Neutrophil (primary cell): ENCODE results near the gene MYOM1.

Source experiments
- H3K27ac ChIP-seq: fragments of 200-600 bp; sonication (generic); 2 replicates; pipeline ENCODE4 v1.5.1; 2016; ENCODE audit warnings: mild to moderate bottlenecking, moderate library complexity
- H3K27me3 ChIP-seq: fragments of 200-600 bp; sonication (generic); 2 replicates; pipeline ENCODE4 v1.6.0; 2016; ENCODE audit warnings: mild to moderate bottlenecking
- H3K36me3 ChIP-seq: fragments of 200-600 bp; sonication (generic); 2 replicates; pipeline ENCODE4 v1.5.1; 2017
- H3K4me1 ChIP-seq, 2 experiments: fragments of 200-600 bp in 1 of 2; sonication (generic) in 1 of 2; 1 replicate in 1 of 2; 2 replicates in 1 of 2; pipeline versions ENCODE4 v1.5.1 to v1.6.1; 2013 to 2016; ENCODE audit warnings: low read depth in 1 of 2, low read length in 1 of 2, mild to moderate bottlenecking in 1 of 2, moderate library complexity in 1 of 2; ENCODE audit not compliant: control insufficient read depth in 1 of 2, insufficient read depth in 1 of 2
- H3K4me3 ChIP-seq, 2 experiments: fragments of 200-600 bp in 1 of 2; sonication (generic) in 1 of 2; 1 replicate in 1 of 2; 2 replicates in 1 of 2; pipeline ENCODE4 v1.5.1; 2013 to 2016; ENCODE audit warnings: low read depth in 1 of 2, low read length in 1 of 2, mild to moderate bottlenecking in 1 of 2, moderate library complexity in 1 of 2
- H3K9me3 ChIP-seq: fragments of 200-600 bp; sonication (generic); 2 replicates; pipeline ENCODE4 v1.5.1; 2016
- CTCF ChIP-seq: fragments of 200-600 bp; sonication (generic); IDR thresholded peaks from 2 replicates; pipeline ENCODE4 v1.5.1; 2016; ENCODE audit warnings: antibody characterized with exemption

MYOM1 gene

GRCh38 chr18:3257627-3258120 is 37.9 kb upstream of the MYOM1 start:
- no peak for TF ChIP-seq CTCF
- no peaks in the 10 kb centered on the region for H3K27me3 ChIP-seq
- H3K36me3 ChIP-seq: peaks cover 62% of the 10 kb centered on the region
- H3K4me1 ChIP-seq: peaks cover 20 to 26% of the 10 kb centered on the region in 2 experiments
- H3K27ac ChIP-seq: peak overlapping the region; percentile 56
- no peaks in the 10 kb centered on the region for H3K9me3 ChIP-seq
- no peak overlapping the region for H3K4me3 ChIP-seq

GRCh38 chr18:3256693-3257626 is 37.2 kb upstream of the MYOM1 start:
- Histone ChIP-seq H3K27me3 (no peaks in the 10 kb centered on the region), H3K36me3 (peaks cover 62% of the 10 kb centered on the region), H3K4me1 (peaks cover 23 to 31% of the 10 kb centered on the region in 2 experiments), H3K27ac (peak overlapping the region; percentile 56), H3K4me3 (no peak overlapping the region), H3K9me3 (no peaks in the 10 kb centered on the region)
- no peak for TF ChIP-seq CTCF

GRCh38 chr18:3255611-3256165 is 35.9 kb upstream of the MYOM1 start:
- Histone ChIP-seq H3K4me3 (no peak overlapping the region), H3K27me3 (no peaks in the 10 kb centered on the region), H3K27ac (peak overlapping the region; percentile 56), H3K36me3 (peaks cover 62% of the 10 kb centered on the region), H3K9me3 (no peaks in the 10 kb centered on the region), H3K4me1 (peaks cover 28 to 36% of the 10 kb centered on the region in 2 experiments)
- no peak for TF ChIP-seq CTCF

GRCh38 chr18:3254725-3255124 is 35.0 kb upstream of the MYOM1 start:
- peaks cover 32 to 37% of the 10 kb centered on the region in 2 experiments for H3K4me1 ChIP-seq
- H3K27me3 ChIP-seq: no peaks in the 10 kb centered on the region
- H3K9me3 ChIP-seq: no peaks in the 10 kb centered on the region
- H3K4me3 ChIP-seq: no peak overlapping the region
- peaks cover 69% of the 10 kb centered on the region for H3K36me3 ChIP-seq
- peak overlapping the region; percentile 56 for H3K27ac ChIP-seq
- TF ChIP-seq CTCF: no peak

GRCh38 chr18:3252843-3253242 is 33.1 kb upstream of the MYOM1 start:
- Histone ChIP-seq H3K4me1 (peaks cover 50 to 54% of the 10 kb centered on the region in 2 experiments), H3K27me3 (no peaks in the 10 kb centered on the region), H3K4me3 (no peak overlapping the region), H3K9me3 (no peaks in the 10 kb centered on the region), H3K27ac (peak overlapping the region; percentile 42), H3K36me3 (peaks cover 62% of the 10 kb centered on the region)
- no peak for TF ChIP-seq CTCF
